Pancreas (tissue), 10 donors: ENCODE results near the gene ACSS1. TPM values are rescaled to one million over a fixed set of nuclear protein-coding genes. Genes with fewer than 3 reads are reported as not detected.

Source experiments
- ATAC-seq, 4 donors: fragments of 200-7000 bp; cut with Tn5 transposase; one replicate each; pipeline versions ENCODE4 v1.8.0 to v1.9.1; 2020; ENCODE audit warnings: mild to moderate bottlenecking in 4 of 4, moderate library complexity in 4 of 4
- DNase-seq, 6 donors: peaks; one replicate each; pipeline ENCODE4 v3.0.0-alpha.2; 2020
- FAIRE-seq: peaks from 2 replicates; lab custom pipeline; 2012; peaks lifted over from hg19 to GRCh38; lab: Jason Lieb, UNC
- H3K27ac ChIP-seq, 4 donors: fragments of 200-600 bp; sonication (generic); 1 replicate in 3 of 4; 2 replicates in 1 of 4; pipeline versions ENCODE4 v1.5.0 to v1.8.0; 2020
- H3K27me3 ChIP-seq, 4 donors: fragments of 200-600 bp; one replicate each; pipeline ENCODE4 v1.8.0; 2021
- H3K36me3 ChIP-seq, 3 donors: fragments of 200-600 bp; sonication (generic) in 1 of 3; one replicate each; pipeline versions ENCODE4 v1.5.0 to v1.8.0; 2020 to 2021
- H3K4me1 ChIP-seq, 3 donors: fragments of 200-600 bp; one replicate each; pipeline ENCODE4 v1.8.0; 2021
- H3K4me3 ChIP-seq, 4 donors: fragments of 200-600 bp; sonication (generic) in 2 of 4; one replicate each; pipeline versions ENCODE4 v1.5.0 to v1.8.0; 2020 to 2021
- H3K9me3 ChIP-seq, 4 donors: fragments of 200-600 bp; one replicate each; pipeline ENCODE4 v1.8.0; 2021
- CTCF ChIP-seq, 4 donors: fragments of 200-600 bp; sonication (generic) in 3 of 4; IDR thresholded peaks; one replicate each; pipeline versions ENCODE4 v1.5.0 to v1.8.0; 2021; ENCODE audit warnings: antibody characterized with exemption in 4 of 4
- WGBS, 2 donors: extraction: QIAGEN DNeasy Blood & Tissue Kit; methylation state at CpG; one replicate each; pipeline ENCODE4 v1.1.7; 2013; 5-methylcytosine and 5-hydroxymethylcytosine counted together
- intact Hi-C, 3 donors: fragments of 100-400 bp; cut with DNase I; formaldehyde crosslinking; loops; one replicate each; pipeline versions ENCODE4 v1.11.1 to v1.14.2; 2022
- polyA plus RNA-seq, 2 donors: library from polyadenylated mRNA; stranded (reverse); fragments of 200-250 nt; gene quantifications; one replicate each; pipeline ENCODE4 v1.2.3, GENCODE V29; 2013
- total RNA-seq, 6 donors: library from RNA; stranded (reverse); fragmentation: NEBNext Ultra II Directional in 4 of 6; extraction: Animal tissue kit (Norgen Biotek cat#: 25700) in 4 of 6; gene quantifications; one replicate each; pipeline versions ENCODE4 v1.2.1 to v1.2.4, GENCODE V29; 2021 to 2023
- donor health status: healthy with polysubstance abuse.
- donor health status: DM: no; HTN: no; CAD: no; lungs with moderate emphysema.
- donor health status: DM: no; HTN: no; CAD: no.
- donor health status: control.
- donor health status: control.
- donor health status: Bipolar disorder and iron deficiency.
- donor health status: DM: yes; HTN: yes; CAD: no.
- donor health status: DM: no; HTN: no; CAD: no.
- donor health status: DM: no; HTN: no; CAD: no.
- donor health status: DM: yes; HTN: yes; CAD: no.

Gene ACSS1
- total and polyA plus RNA-seq, 8 donors: 30.4 to 47.2 (median 36.0) TPM

- intact Hi-C loops: loop anchor here in 1 of 3 donors (10.0 kb wide), 1 partner anchor 92 kb away; no protein-coding TSS in a partner anchor
- Histone ChIP-seq H3K4me3 (peak overlapping the region in 2 of 4 donors; percentile 24), H3K4me1 (peaks cover 9 to 20% (median 11%) of the 10 kb centered on the region in 3 donors), H3K36me3 (no peaks in the 10 kb centered on the region), H3K27me3 (peaks cover 0 to 24% (median 9%) of the 10 kb centered on the region in 4 donors), H3K27ac (no peak overlapping the region), H3K9me3 (no peaks in the 10 kb centered on the region)
- TF ChIP-seq CTCF (IDR thresholded peaks at IDR 0.05): no peak
- no peak for DNase-seq
- no peak for FAIRE-seq
- 6 to 7% methylated on average over 44 of the region's 44 CpGs for WGBS, 2 donors
- no peak for ATAC-seq
These were observed 25.3 kb upstream of the ACSS1 start for GRCh38 chr20:25083141-25083772.

DNA sequence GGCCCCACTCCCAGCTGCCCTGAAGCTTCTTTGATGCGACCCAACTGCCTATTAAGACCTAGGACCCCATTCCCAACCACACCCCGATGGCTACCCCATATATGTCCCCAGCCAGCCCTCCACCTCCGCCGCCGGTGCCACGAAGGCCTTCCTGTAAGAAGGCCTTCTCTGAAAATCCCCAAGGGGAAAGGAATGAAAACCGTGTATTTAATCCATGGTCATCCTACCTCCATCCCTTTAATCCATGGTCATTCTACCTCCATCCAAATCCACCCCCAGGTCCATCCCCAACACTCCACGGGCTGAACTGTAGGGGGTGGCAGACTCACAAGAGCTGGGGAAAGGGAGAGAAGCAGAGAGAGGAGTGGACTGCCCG, 24.5 kb upstream of the ACSS1 start:
- no peak overlapping the region for H3K27ac ChIP-seq
- no peak for TF ChIP-seq CTCF (IDR thresholded peaks at IDR 0.05)
- no peak overlapping the region for H3K4me3 ChIP-seq
- no peak for ATAC-seq
- peaks cover 9 to 20% (median 11%) of the 10 kb centered on the region in 3 donors for H3K4me1 ChIP-seq
- WGBS, 2 donors: 37 to 46% methylated on average over 9 of the region's 9 CpGs
- no peak for FAIRE-seq
- peaks cover 0 to 30% (median 9%) of the 10 kb centered on the region in 4 donors for H3K27me3 ChIP-seq
- no peaks in the 10 kb centered on the region for H3K9me3 ChIP-seq
- no peak for DNase-seq
- no peaks in the 10 kb centered on the region for H3K36me3 ChIP-seq
- intact Hi-C loops: loop anchor here in 1 of 3 donors (10.0 kb wide), 1 partner anchor 92 kb away; no protein-coding TSS in a partner anchor

DNA sequence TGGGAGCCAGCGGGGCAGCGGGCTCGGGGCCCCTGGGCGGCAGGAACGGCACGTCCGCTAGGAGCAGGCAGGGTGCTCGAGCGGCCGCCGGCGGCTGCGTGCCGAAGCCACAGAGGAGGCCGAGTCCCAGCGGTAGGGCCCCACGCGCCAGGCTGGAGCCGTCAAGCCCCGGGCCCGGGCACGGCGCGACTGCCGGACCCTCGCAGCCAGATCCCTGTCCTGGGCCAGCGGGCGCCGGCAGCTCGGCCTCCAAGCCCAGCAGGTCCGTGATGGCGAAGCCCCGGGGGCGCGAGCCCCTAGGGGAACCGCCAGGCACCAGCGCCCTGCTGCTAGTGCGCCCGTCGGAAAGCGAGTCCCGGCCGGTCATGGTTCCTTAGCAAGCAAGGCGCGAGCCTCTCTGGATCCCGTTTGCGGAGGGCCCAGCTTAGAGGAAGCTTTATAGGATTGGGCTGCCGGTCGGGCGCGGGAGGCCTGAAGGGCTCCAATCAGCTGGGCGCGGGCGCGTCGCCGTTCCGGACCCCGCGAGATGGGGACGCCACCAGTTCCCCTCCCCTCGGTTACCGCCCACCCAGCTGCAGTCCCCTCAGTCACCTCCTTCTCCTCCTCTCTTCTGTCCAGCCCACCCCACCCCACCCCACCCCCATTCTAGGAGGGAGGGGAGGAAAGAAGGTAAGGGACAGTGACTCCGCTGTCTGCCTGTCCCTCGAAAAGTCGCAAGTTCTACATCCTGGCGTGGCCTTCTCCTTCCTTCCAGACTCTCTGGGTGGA, 24.0 kb upstream of the ACSS1 start, which contains the start of gene VSX1:
Gene VSX1 (minus strand): TSS at position 412 of the 768 bp plus-strand sequence. CDS start 45 bp downstream, at position 367.
- Histone ChIP-seq H3K36me3 (no peaks in the 10 kb centered on the region), H3K27ac (no peak within 1 kb of the TSS), H3K4me3 (peak within 1 kb of the TSS in 1 of 4 donors; percentile 24), H3K27me3 (peaks cover 0 to 34% (median 9%) of the 10 kb centered on the region in 4 donors), H3K4me1 (peaks cover 9 to 20% (median 11%) of the 10 kb centered on the region in 3 donors), H3K9me3 (no peaks in the 10 kb centered on the region)
- no peak for TF ChIP-seq CTCF (IDR thresholded peaks at IDR 0.05)
- ATAC-seq (peak in 2 of 4 donors; percentile 17 to 23), FAIRE-seq (no peak), DNase-seq (no peak)
- intact Hi-C loops: loop anchor here in 1 of 3 donors (10.0 kb wide), 1 partner anchor 93 kb away; no protein-coding TSS in a partner anchor
- WGBS, 2 donors: 12 to 14% methylated on average over 44 to 67 of the region's 67 CpGs

GRCh38 chr20:25081065-25081729, 23.3 kb upstream of the ACSS1 start:
- intact Hi-C loops: loop anchor here in 1 of 3 donors (10.0 kb wide), 1 partner anchor 94 kb away; no protein-coding TSS in a partner anchor
- no peak for FAIRE-seq
- H3K9me3 ChIP-seq: no peaks in the 10 kb centered on the region
- peak; percentile 37 to 66 (median 48) for ATAC-seq
- peaks cover 9 to 23% (median 11%) of the 10 kb centered on the region in 3 donors for H3K4me1 ChIP-seq
- DNase-seq: peak in 1 of 6 donors; percentile 45
- H3K27ac ChIP-seq: no peak overlapping the region
- TF ChIP-seq CTCF (IDR thresholded peaks at IDR 0.05): no peak
- WGBS, 2 donors: 8 to 10% methylated on average over 51 to 54 of the region's 54 CpGs
- H3K27me3 ChIP-seq: peaks cover 0 to 34% (median 9%) of the 10 kb centered on the region in 4 donors
- no peaks in the 10 kb centered on the region for H3K36me3 ChIP-seq
- H3K4me3 ChIP-seq: peak overlapping the region in 1 of 4 donors; percentile 24
